Stimulated activated naive B cell treated with anti-CD40 and anti-IgM and Interleukin-4, amounts not matched to agents 10 μg/mL and 1 μg/mL and 100 μg/mL, for 72 hours (primary cell): ENCODE results near the gene SNAPIN.

Source experiments
- ATAC-seq, 2 donors: fragments of 150-1000 bp; cut with Tn5 transposase; replicated peaks; 2 replicates each; pipeline ENCODE4 v1.10.0; 2021; ENCODE audit warnings: moderate library complexity in 1 of 2
- DNase-seq: peaks from one replicate; pipeline ENCODE4 v3.0.0; 2021
- H3K27ac Mint-ChIP-seq: one replicate; pipeline ENCODE4 v1.8.0; 2022; ENCODE audit warnings: mild to moderate bottlenecking, mixed read lengths
- H3K27me3 Mint-ChIP-seq, 2 donors: one replicate each; pipeline ENCODE4 v1.8.0; 2022; ENCODE audit warnings: mixed read lengths in 2 of 2
- H3K36me3 Mint-ChIP-seq, 2 donors: one replicate each; pipeline ENCODE4 v1.8.0; 2022; ENCODE audit warnings: mixed read lengths in 2 of 2, mild to moderate bottlenecking in 1 of 2
- H3K4me1 Mint-ChIP-seq, 2 donors: one replicate each; pipeline ENCODE4 v1.8.0; 2022; ENCODE audit warnings: mixed read lengths in 2 of 2, mild to moderate bottlenecking in 1 of 2
- H3K4me3 Mint-ChIP-seq, 2 donors: one replicate each; pipeline ENCODE4 v1.8.0; 2022; ENCODE audit warnings: mild to moderate bottlenecking in 2 of 2, mixed read lengths in 2 of 2, moderate library complexity in 1 of 2
- H3K9me3 Mint-ChIP-seq, 2 donors: one replicate each; pipeline ENCODE4 v1.8.0; 2022; ENCODE audit warnings: mixed read lengths in 2 of 2, mild to moderate bottlenecking in 1 of 2

The SNAPIN gene

DNA sequence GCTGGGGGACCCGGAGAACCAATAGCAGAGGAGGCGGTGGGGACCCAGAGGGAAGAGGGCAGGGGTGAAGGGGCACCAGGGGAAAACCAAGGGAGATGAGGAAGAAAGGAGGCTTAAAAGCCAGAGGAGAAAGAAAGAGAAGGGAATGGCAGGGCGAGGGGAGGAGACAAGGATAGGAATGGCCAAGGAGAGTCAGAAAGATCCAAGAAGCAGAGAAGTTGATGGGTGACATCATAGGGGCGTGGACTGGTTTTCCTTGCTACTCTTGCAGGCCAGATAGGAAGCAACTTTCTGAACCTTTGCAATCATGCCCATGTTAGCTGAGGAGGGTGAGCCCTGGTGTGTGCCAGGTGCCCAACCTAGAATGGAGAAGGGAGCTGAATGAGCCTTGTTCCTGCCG is 25.4 kb downstream of the SNAPIN start:
- Mint-ChIP-seq H3K4me3 (no peak overlapping the region), H3K27me3 (peaks cover 39 to 50% of the 10 kb centered on the region in 2 donors), H3K27ac (no peak overlapping the region), H3K36me3 (peaks cover 15% of the 10 kb centered on the region in 2 donors), H3K9me3 (no peaks in the 10 kb centered on the region), H3K4me1 (peaks cover 16 to 27% of the 10 kb centered on the region in 2 donors)
- ATAC-seq (no peak), DNase-seq (no peak)

GRCh38 chr1:153684892-153685291 is 26.4 kb downstream of the SNAPIN start:
- Mint-ChIP-seq H3K4me1 (peaks cover 16 to 28% of the 10 kb centered on the region in 2 donors), H3K27me3 (peaks cover 34 to 46% of the 10 kb centered on the region in 2 donors), H3K4me3 (no peak overlapping the region), H3K36me3 (peaks cover 14 to 15% of the 10 kb centered on the region in 2 donors), H3K9me3 (no peaks in the 10 kb centered on the region), H3K27ac (no peak overlapping the region)
- DNase-seq (no peak), ATAC-seq (no peak)

DNA sequence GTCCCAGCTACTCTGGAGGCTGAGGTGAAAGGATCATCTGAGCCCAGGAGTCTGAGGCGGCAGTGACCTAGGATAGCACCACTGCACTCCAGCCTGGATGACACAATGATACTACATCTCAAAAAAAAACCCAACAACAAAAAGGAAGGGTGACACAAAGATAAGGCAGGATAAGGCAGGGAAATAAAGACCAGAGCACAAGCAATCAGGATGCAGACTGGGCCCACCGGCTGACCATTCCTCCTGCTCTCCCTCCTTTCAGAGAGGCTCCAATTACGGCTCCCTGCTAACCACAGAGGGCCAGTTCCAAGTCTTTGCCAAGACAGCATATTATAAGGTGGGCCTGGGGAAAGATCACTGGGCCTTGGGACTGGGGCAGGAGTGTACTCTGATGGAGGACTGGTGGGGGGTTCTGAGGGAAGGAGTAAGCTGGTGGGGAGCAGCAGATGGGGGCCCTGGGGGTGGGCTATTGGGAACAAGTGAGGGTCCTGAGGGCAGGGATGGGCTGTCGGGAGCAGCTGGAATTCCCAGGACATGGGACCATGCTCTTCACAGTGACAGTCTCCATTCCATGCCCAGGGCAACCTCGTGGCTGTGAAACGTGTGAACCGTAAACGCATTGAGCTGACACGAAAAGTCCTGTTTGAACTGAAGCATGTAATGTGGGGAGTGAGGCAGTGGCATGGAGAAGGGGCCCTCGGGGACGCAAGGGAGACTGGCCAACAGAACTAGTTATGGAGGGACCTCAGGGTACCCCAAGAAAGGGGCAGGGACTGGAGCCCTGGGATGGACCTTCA is 27.2 kb downstream of the SNAPIN start:
- no peak for ATAC-seq
- no peak overlapping the region for H3K4me3 Mint-ChIP-seq
- no peaks in the 10 kb centered on the region for H3K9me3 Mint-ChIP-seq

GRCh38 chr1:153687346-153688125 is 29.0 kb downstream of the SNAPIN start:
- no peak overlapping the region for H3K4me3 Mint-ChIP-seq
- no peak overlapping the region for H3K27ac Mint-ChIP-seq
- peaks cover 12 to 21% of the 10 kb centered on the region in 2 donors for H3K4me1 Mint-ChIP-seq
- H3K36me3 Mint-ChIP-seq = peaks cover 14 to 15% of the 10 kb centered on the region in 2 donors
- DNase-seq (no peak), ATAC-seq (no peak)
- peaks cover 16 to 27% of the 10 kb centered on the region in 2 donors for H3K27me3 Mint-ChIP-seq
- H3K9me3 Mint-ChIP-seq = no peaks in the 10 kb centered on the region

More for the DNA sequence above, 27.2 kb downstream of the SNAPIN start:
- Mint-ChIP-seq H3K36me3 (peaks cover 14 to 15% of the 10 kb centered on the region in 2 donors), H3K27ac (no peak overlapping the region), H3K27me3 (peaks cover 26 to 38% of the 10 kb centered on the region in 2 donors), H3K4me1 (peaks cover 12 to 21% of the 10 kb centered on the region in 2 donors)
- no peak for DNase-seq

GRCh38 chr1:153688276-153688675 is 29.8 kb downstream of the SNAPIN start:
- Mint-ChIP-seq H3K4me3 (no peak overlapping the region), H3K9me3 (no peaks in the 10 kb centered on the region), H3K27me3 (peaks cover 16 to 27% of the 10 kb centered on the region in 2 donors), H3K36me3 (peaks cover 13 to 15% of the 10 kb centered on the region in 2 donors), H3K4me1 (peaks cover 12 to 21% of the 10 kb centered on the region in 2 donors), H3K27ac (no peak overlapping the region)
- DNase-seq (no peak), ATAC-seq (no peak)

DNA sequence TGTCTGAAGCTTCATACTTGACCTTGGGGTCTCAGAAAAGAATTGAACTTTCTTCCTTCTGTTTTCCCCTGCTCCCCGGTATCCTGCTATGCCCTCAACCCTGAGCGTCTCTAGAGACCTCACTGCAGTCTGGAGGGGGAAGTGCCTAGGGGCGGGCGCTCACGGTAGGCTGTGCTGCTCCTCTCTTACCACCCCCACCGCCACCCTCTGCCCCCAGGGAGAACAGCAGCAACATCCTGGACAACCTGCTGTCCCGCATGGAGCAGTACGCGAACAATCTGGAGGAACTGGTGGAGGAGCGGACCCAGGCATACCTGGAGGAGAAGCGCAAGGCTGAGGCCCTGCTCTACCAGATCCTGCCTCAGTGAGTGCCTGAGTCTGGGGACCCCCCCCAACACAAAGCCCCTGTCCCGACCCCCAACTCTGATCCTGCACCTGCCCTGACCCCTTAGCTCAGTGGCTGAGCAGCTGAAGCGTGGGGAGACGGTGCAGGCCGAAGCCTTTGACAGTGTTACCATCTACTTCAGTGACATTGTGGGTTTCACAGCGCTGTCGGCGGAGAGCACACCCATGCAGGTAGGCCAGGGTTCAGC is 30.3 kb downstream of the SNAPIN start:
- Mint-ChIP-seq H3K4me3 (no peak overlapping the region), H3K36me3 (peaks cover 10 to 15% of the 10 kb centered on the region in 2 donors), H3K4me1 (peaks cover 12 to 21% of the 10 kb centered on the region in 2 donors), H3K27me3 (peaks cover 16 to 23% of the 10 kb centered on the region in 2 donors), H3K27ac (no peak overlapping the region), H3K9me3 (no peaks in the 10 kb centered on the region)
- DNase-seq (no peak), ATAC-seq (peak; percentile 36 to 39)

DNA sequence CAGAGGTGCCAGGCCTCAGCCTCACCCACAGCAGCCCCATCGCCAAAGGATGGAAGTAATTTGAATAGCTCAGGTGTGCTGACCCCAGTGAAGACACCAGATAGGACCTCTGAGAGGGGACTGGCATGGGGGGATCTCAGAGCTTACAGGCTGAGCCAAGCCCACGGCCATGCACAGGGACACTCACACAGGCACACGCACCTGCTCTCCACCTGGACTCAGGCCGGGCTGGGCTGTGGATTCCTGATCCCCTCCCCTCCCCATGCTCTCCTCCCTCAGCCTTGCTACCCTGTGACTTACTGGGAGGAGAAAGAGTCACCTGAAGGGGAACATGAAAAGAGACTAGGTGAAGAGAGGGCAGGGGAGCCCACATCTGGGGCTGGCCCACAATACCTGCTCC is 35.0 kb downstream of the SNAPIN start:
- H3K36me3 Mint-ChIP-seq = peaks cover 4% of the 10 kb centered on the region in 2 donors
- H3K4me1 Mint-ChIP-seq = peaks cover 15 to 26% of the 10 kb centered on the region in 2 donors
- no peaks in the 10 kb centered on the region for H3K9me3 Mint-ChIP-seq
- H3K27ac Mint-ChIP-seq = no peak overlapping the region
- no peak for ATAC-seq
- H3K27me3 Mint-ChIP-seq = peaks cover 3 to 7% of the 10 kb centered on the region in 2 donors
- H3K4me3 Mint-ChIP-seq = no peak overlapping the region
- no peak for DNase-seq

DNA sequence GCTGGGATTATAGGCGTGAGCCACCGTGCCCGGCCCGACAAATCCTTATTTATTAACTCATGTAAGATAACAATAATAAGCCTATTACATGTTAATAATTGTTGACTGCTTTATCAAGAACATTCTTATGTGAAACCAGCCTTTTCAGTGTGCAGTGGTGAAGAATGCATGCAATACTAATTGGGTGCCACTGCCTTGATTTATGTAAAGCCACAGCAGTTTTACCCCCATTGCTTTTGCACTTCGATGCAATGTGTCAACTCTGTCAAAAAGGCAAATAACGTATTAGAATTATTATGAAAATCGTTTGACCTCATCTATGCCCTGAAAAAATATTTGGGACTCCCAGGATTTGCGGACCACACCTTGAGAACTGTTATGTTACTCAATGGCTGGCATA is 38.2 kb downstream of the SNAPIN start:
- ATAC-seq (no peak), DNase-seq (no peak)
- Mint-ChIP-seq H3K27ac (no peak overlapping the region), H3K4me3 (no peak overlapping the region), H3K4me1 (peaks cover 6 to 18% of the 10 kb centered on the region in 2 donors), H3K27me3 (peaks cover 0 to 7% of the 10 kb centered on the region in 2 donors), H3K9me3 (no peaks in the 10 kb centered on the region), H3K36me3 (no peaks in the 10 kb centered on the region)

- no peak for DNase-seq
- peak overlapping the region; percentile 37 for H3K27ac Mint-ChIP-seq
Observed at GRCh38 chr1:153697191-153698019, 38.9 kb downstream of the SNAPIN start.

GRCh38 chr1:153698020-153698922 is 39.8 kb downstream of the SNAPIN start:
- Mint-ChIP-seq H3K36me3 (no peaks in the 10 kb centered on the region), H3K4me3 (peak overlapping the region; percentile 57 to 70), H3K27me3 (peaks cover 0 to 7% of the 10 kb centered on the region in 2 donors), H3K4me1 (peaks cover 6 to 18% of the 10 kb centered on the region in 2 donors), H3K9me3 (no peaks in the 10 kb centered on the region), H3K27ac (peak overlapping the region; percentile 37)
- peak; percentile 77 to 83 for ATAC-seq
- DNase-seq = no peak

More at GRCh38 chr1:153697191-153698019, 38.9 kb downstream of the SNAPIN start:
- Mint-ChIP-seq H3K9me3 (no peaks in the 10 kb centered on the region), H3K4me1 (peaks cover 6 to 18% of the 10 kb centered on the region in 2 donors), H3K27me3 (peaks cover 0 to 7% of the 10 kb centered on the region in 2 donors), H3K4me3 (peak overlapping the region; percentile 57 to 70), H3K36me3 (no peaks in the 10 kb centered on the region)
- ATAC-seq = peak; percentile 40 to 42

- ATAC-seq = no peak
- H3K27me3 Mint-ChIP-seq = peaks cover 0 to 7% of the 10 kb centered on the region in 2 donors
- no peak overlapping the region for H3K27ac Mint-ChIP-seq
- H3K36me3 Mint-ChIP-seq = no peaks in the 10 kb centered on the region
- H3K9me3 Mint-ChIP-seq = no peaks in the 10 kb centered on the region
- no peak for DNase-seq
- peaks cover 6 to 18% of the 10 kb centered on the region in 2 donors for H3K4me1 Mint-ChIP-seq
- H3K4me3 Mint-ChIP-seq = no peak overlapping the region
Observed at GRCh38 chr1:153698923-153699714, 40.6 kb downstream of the SNAPIN start.

DNA sequence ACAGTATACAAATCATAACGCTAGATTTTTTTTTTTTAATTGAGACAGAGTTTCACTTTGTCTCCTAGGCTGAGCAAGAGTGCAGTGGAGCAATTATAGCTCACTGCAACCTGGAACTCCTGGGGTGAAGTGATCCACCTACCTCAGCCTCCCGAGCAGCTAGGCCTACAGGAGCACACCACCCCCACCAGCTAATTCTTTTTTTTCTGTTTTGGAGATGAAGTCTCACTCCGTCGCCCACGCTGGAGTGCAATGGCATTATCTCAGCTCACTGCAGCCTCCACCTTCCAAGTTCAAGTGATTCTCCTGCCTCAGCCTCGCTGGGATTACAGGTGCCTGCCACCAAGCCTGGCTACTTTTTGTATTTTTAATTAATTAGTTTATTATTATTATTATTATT is 41.3 kb downstream of the SNAPIN start:
- H3K4me1 Mint-ChIP-seq = peaks cover 6 to 18% of the 10 kb centered on the region in 2 donors
- peaks cover 0 to 7% of the 10 kb centered on the region in 2 donors for H3K27me3 Mint-ChIP-seq
- DNase-seq (no peak), ATAC-seq (no peak)
- H3K36me3 Mint-ChIP-seq = no peaks in the 10 kb centered on the region
- H3K4me3 Mint-ChIP-seq = no peak overlapping the region
- H3K9me3 Mint-ChIP-seq = no peaks in the 10 kb centered on the region
- H3K27ac Mint-ChIP-seq = no peak overlapping the region
